ENCODE results near the gene ZNF783.

- no peak for TF ChIP-seq CTCF (optimal IDR thresholded peaks at IDR 0.05 in 1 of 3, IDR thresholded peaks at IDR 0.05 in 1 of 3, conservative IDR thresholded peaks at IDR 0.05 in 1 of 3; ENCODE audit: extremely low read depth in 1 of 3, insufficient read depth in 2 of 3, low read length in 3 of 3)
- no peak for TF ChIP-seq EZH2 (IDR thresholded peaks at IDR 0.05; ENCODE audit: low read length)
Observed at GRCh38 chr7:149310990-149311573, 49.1 kb downstream of the ZNF783 start.
